NT2/D1 (cell line): ENCODE results near the gene DNAJC1.

ENCODE experiments used
- DNase-seq: peaks from one replicate; pipeline ENCODE4 v3.0.0-alpha.2; 2011; ENCODE audit warnings: low read depth, low spot score
- H3K27me3 ChIP-seq: 2 replicates; pipeline ENCODE4 v1.6.0; 2011; ENCODE audit warnings: mild to moderate bottlenecking; ENCODE audit not compliant: insufficient read length, insufficient read depth
- H3K36me3 ChIP-seq: 2 replicates; pipeline ENCODE4 v1.6.1; 2011; ENCODE audit warnings: mild to moderate bottlenecking, low read length, mixed read lengths; ENCODE audit not compliant: insufficient read depth, insufficient read length
- H3K4me1 ChIP-seq: 2 replicates; pipeline ENCODE4 v1.5.1; 2011; ENCODE audit not compliant: insufficient read depth, insufficient read length
- H3K4me3 ChIP-seq: 2 replicates; pipeline ENCODE4 v1.5.1; 2011; ENCODE audit warnings: low read depth; ENCODE audit not compliant: insufficient read length
- H3K9ac ChIP-seq: 2 replicates; pipeline ENCODE4 v1.6.0; 2011; ENCODE audit warnings: low read depth; ENCODE audit not compliant: insufficient read length
- H3K9me3 ChIP-seq: 2 replicates; pipeline ENCODE4 v1.5.1; 2011; ENCODE audit warnings: mild to moderate bottlenecking, low read length; ENCODE audit not compliant: insufficient read depth
- SUZ12 ChIP-seq: IDR thresholded peaks from 2 replicates; pipeline ENCODE4 v1.6.1; 2011; ENCODE audit not compliant: insufficient read length, insufficient read depth; ENCODE audit errors: extremely low read depth
- YY1 ChIP-seq: IDR thresholded peaks from 2 replicates; pipeline ENCODE4 v1.6.1; 2011; ENCODE audit not compliant: insufficient read length, insufficient read depth
- ZNF274 ChIP-seq: IDR thresholded peaks from 2 replicates; pipeline ENCODE4 v1.6.1; 2011; ENCODE audit warnings: mild to moderate bottlenecking, low read depth, low read length

DNAJC1 gene

DNA sequence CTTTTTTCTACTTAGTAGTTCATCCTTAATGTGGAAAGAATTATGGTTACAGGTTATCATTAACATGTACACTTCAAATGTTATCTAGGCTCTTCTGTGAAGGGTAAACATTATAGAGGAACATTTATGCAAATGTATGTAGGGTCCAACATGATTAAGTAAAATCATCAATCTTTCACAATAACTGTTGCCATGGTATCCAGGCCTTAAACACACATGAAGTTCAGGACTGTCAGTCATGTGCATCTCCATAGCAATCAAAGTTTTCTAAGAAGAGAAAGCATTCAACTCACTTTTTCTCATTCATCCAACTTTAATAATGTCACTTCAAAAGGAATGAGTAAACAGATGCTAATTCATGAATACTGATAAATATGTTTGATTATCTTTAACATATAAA lies 83.6 kb downstream of the DNAJC1 start:
- no peak for DNase-seq
- Histone ChIP-seq H3K27me3 (no peaks in the 10 kb centered on the region), H3K36me3 (no peaks in the 10 kb centered on the region), H3K9ac (no peak overlapping the region), H3K9me3 (no peaks in the 10 kb centered on the region), H3K4me1 (no peaks in the 10 kb centered on the region), H3K4me3 (no peak overlapping the region)
- TF ChIP-seq YY1 (no peak), SUZ12 (no peak), ZNF274 (no peak)

DNA sequence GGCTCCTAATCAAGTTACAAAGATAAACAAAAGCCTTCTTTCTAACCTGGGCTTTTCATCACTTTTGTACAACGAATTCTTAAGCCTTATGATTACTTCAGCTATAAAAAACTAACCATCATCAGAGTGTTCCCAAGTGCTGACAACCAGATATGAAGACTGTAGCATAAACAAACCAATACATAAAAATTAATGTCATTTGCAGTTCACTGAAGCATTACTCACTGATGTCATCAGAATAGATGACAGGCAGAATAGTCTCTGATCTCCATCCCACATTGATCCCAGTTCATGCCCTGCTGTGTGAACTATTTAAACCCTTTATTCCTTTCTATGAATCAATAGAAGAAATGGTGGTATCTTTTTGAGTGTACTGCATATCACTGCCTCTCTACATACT lies 84.4 kb downstream of the DNAJC1 start:
- TF ChIP-seq SUZ12 (no peak), ZNF274 (no peak), YY1 (no peak)
- Histone ChIP-seq H3K4me3 (no peak overlapping the region), H3K4me1 (no peaks in the 10 kb centered on the region), H3K36me3 (no peaks in the 10 kb centered on the region), H3K9me3 (no peaks in the 10 kb centered on the region), H3K27me3 (no peaks in the 10 kb centered on the region), H3K9ac (no peak overlapping the region)
- DNase-seq, result no peak

DNA sequence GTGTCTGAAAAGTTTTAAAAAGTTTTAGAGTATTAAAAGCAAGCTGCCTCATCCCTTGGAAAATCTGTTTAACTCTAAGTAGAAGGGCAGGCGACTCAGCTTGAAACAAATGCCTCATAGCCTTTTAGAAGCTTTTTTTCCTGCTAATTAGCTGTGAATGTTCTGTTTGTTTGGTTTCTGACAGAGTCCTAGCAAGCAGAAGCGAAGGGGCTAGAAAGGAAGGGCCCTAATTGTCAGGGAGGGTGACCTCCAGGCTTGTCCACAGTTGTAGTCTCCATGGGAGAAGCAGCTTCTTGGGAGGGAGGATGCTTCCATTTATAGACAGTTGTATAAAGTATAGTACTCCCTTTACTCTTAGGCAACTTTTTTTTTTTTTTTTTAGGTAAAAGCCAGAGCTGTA lies 90.9 kb downstream of the DNAJC1 start:
- Histone ChIP-seq H3K36me3 (peaks cover 2% of the 10 kb centered on the region), H3K4me3 (no peak overlapping the region), H3K9ac (no peak overlapping the region), H3K9me3 (no peaks in the 10 kb centered on the region), H3K27me3 (no peaks in the 10 kb centered on the region), H3K4me1 (no peaks in the 10 kb centered on the region)
- TF ChIP-seq YY1, result no peak
- no peak for DNase-seq

DNA sequence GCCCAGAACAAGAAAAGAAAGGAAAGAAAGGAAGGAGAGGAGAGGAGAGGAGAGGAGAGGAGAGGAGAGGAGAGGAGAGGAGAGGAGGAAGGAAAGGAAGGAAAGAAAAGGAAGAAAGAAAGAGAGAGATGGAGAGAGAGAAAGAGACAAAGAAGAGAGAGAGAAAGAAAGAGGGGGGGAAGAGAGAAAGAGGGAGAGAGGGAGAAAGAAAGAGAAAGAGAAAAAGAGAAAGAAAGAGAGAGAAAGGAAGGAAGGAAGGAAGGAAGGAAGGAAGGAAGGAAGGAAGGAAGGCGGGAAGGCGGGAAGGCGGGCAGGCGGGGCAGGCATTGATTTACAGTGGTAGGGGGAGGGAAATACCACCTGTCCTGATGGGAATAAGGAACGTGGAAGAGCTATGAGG lies 92.7 kb downstream of the DNAJC1 start:
- H3K36me3 ChIP-seq, result peaks cover 2% of the 10 kb centered on the region
- H3K4me1 ChIP-seq, result no peaks in the 10 kb centered on the region
- H3K9ac ChIP-seq, result no peak overlapping the region
- DNase-seq, result no peak
- H3K27me3 ChIP-seq, result no peaks in the 10 kb centered on the region
- no peak overlapping the region for H3K4me3 ChIP-seq
- H3K9me3 ChIP-seq, result no peaks in the 10 kb centered on the region
- no peak for TF ChIP-seq YY1
- no peak for TF ChIP-seq SUZ12
- TF ChIP-seq ZNF274, result no peak

DNA sequence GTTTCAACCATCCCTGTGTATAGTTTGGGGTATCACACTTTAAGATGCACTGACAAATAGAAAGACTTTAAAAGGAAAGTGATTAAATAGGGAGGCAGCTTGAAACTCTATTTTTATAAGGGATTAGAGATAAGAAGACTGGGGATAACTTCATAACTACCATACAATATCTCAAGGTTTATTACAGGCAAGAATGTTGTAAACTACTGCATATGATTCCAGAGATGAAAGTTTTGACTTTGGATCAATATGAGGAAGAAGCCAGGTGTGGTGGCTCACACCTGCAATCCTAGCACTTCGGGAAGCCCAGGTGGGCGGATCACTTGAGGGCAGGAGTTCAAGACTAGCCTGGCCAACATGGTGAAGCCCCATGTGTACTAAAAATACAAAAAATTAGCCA lies 96.1 kb downstream of the DNAJC1 start:
- TF ChIP-seq SUZ12 (no peak), ZNF274 (no peak), YY1 (no peak)
- Histone ChIP-seq H3K9ac (no peak overlapping the region), H3K4me1 (no peaks in the 10 kb centered on the region), H3K4me3 (no peak overlapping the region), H3K27me3 (no peaks in the 10 kb centered on the region), H3K9me3 (no peaks in the 10 kb centered on the region), H3K36me3 (peaks cover 10% of the 10 kb centered on the region)
- no peak for DNase-seq

DNA sequence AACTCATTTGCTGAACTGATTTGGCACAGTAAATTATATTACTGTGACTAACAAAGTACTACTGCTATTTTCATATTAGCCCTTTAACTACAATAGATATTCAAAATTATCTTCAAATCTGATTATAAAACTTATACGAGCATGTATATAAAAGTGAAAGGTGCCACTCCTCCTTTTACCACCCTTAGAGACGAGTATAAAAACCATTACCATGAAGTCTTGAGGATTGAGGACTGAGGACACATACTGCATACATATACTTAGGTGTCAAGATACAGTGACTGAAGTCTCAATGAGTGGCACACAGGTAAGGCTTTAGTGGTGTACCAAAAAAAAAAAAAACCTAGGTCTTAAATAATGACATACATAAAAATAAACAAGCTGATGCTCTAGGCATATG lies 98.6 kb downstream of the DNAJC1 start:
- H3K27me3 ChIP-seq, result no peaks in the 10 kb centered on the region
- no peaks in the 10 kb centered on the region for H3K9me3 ChIP-seq
- H3K4me1 ChIP-seq, result no peaks in the 10 kb centered on the region
- no peak for DNase-seq
- no peak overlapping the region for H3K4me3 ChIP-seq
- peaks cover 10% of the 10 kb centered on the region for H3K36me3 ChIP-seq
- no peak overlapping the region for H3K9ac ChIP-seq
- TF ChIP-seq SUZ12 (no peak), YY1 (no peak), ZNF274 (no peak)

DNA sequence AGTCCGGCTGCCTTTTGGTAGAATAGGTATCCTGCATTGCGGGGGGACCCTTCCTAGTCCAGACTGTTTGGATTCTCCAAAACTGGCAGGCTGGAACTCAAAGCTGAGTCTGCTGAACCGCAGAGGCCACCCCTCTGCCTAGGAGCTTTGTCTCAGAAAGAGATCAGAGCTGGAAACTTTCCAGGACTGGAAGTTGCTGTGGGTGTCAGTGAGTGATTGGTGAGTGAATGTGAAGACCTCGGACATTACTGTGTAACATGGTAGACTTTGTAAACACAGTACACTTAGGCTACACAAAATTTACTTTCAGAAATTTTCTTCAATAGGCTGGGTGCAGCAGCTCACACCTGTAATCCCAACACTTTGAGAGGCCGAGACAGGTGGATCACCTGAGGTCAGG lies 103.8 kb downstream of the DNAJC1 start:
- Histone ChIP-seq H3K9me3 (no peaks in the 10 kb centered on the region), H3K27me3 (no peaks in the 10 kb centered on the region), H3K9ac (no peak overlapping the region), H3K4me1 (no peaks in the 10 kb centered on the region), H3K4me3 (no peak overlapping the region), H3K36me3 (peaks cover 14% of the 10 kb centered on the region)
- no peak for DNase-seq
- no peak for TF ChIP-seq YY1
- TF ChIP-seq SUZ12, result no peak
- TF ChIP-seq ZNF274, result no peak

DNA sequence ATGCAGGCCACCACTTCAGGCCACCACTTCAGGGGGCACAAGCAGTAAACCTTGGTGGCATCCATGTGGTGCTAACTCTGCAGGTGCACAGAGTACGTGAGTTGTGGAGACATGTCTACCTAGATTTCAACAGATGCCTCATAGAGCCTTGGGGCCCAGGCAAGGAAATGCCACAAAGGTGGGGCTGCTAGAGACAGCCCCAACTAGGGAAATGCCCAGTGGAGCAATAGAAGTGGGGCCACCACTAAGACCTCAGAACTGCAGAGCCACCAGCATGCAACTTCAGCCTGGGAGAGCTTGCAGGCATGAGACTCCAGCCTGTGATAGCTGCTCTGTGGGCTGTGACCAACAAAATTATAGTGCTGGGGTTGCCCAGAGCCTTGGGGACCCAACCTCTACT lies 107.6 kb downstream of the DNAJC1 start:
- H3K4me1 ChIP-seq, result no peaks in the 10 kb centered on the region
- H3K36me3 ChIP-seq, result peaks cover 6% of the 10 kb centered on the region
- H3K27me3 ChIP-seq, result no peaks in the 10 kb centered on the region
- H3K9me3 ChIP-seq, result no peaks in the 10 kb centered on the region
- no peak for DNase-seq
- H3K9ac ChIP-seq, result no peak overlapping the region
- TF ChIP-seq YY1 (no peak), SUZ12 (no peak), ZNF274 (no peak)
- H3K4me3 ChIP-seq, result no peak overlapping the region
